Mucosa of descending colon (tissue), 3 donors: ENCODE measurements around the gene SYT14. TPM values are rescaled to one million over a fixed set of nuclear protein-coding genes. Genes with fewer than 3 reads are reported as not detected.

Experiments
- ATAC-seq: fragments of 200-7000 bp; cut with Tn5 transposase; one replicate; pipeline ENCODE4 v1.9.1; 2020; ENCODE audit warnings: mild to moderate bottlenecking, moderate library complexity
- DNase-seq, 3 donors: peaks; one replicate each; pipeline ENCODE4 v3.0.0-alpha.2; 2020
- H3K36me3 ChIP-seq: fragments of 200-600 bp; one replicate; pipeline ENCODE4 v1.8.0; 2021; ENCODE audit warnings: low read depth, mild to moderate bottlenecking
- H3K4me1 ChIP-seq: fragments of 200-600 bp; one replicate; pipeline ENCODE4 v1.8.0; 2021; ENCODE audit warnings: low read depth, mild to moderate bottlenecking
- H3K4me3 ChIP-seq: fragments of 200-600 bp; one replicate; pipeline ENCODE4 v1.8.0; 2021; ENCODE audit warnings: mild to moderate bottlenecking
- H3K9me3 ChIP-seq: fragments of 200-600 bp; one replicate; pipeline ENCODE4 v1.8.0; 2021; ENCODE audit warnings: mild to moderate bottlenecking
- intact Hi-C, 2 donors: fragments of 100-400 bp; cut with DNase I in 1 of 2; cut with micrococcal nuclease in 1 of 2; formaldehyde crosslinking; loops; one replicate each; pipeline versions ENCODE4 v1.11.0 to v1.11.1; 2022; cut with DNase I, micrococcal nuclease
- total RNA-seq, 3 donors: library from RNA; stranded (reverse); fragmentation: NEBNext Ultra II Directional in 2 of 3; extraction: Animal tissue kit (Norgen Biotek cat#: 25700) in 2 of 3; gene quantifications; one replicate each; pipeline versions ENCODE4 v1.2.1 to v1.2.4, GENCODE V29; 2021 to 2023
- TF ChIP-seq, protein P1 (sequence below): fragments of 200-600 bp; IDR thresholded peaks from one replicate; pipeline ENCODE4 v1.8.0; 2022; ENCODE audit warnings: antibody characterized with exemption, mild to moderate bottlenecking
- donor health status: DM: no; HTN: no; CAD: no; lungs with moderate emphysema.
- donor health status: DM: no; HTN: no; CAD: no.
- donor health status: DM: no; HTN: yes; CAD: no.

Gene SYT14
- total RNA-seq, 3 donors from 2014 or later: 0.41 TPM; not detected in 2

DNA sequence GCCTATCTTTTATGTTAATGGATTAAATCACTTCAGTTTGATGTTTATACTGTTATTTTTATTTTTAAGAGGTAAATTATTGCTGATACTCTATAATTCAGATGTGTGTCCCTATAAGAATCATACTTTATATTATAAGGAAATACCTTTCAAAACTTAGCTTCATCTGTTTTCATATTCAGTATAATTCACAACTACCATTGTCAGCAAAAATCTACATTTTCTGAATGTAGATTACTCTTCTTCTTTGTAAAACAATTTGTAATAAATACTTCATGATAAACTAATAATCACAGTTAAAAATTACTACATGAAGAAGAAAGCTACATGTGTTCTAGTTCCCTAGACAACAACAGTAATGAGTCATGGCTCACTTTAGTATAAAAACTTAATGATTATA, 179.2 kb downstream of the SYT14 start:
- no peaks in the 10 kb centered on the region for H3K9me3 ChIP-seq
- intact Hi-C loops: no loop called here
- H3K4me3 ChIP-seq: no peak overlapping the region
- TF ChIP-seq, protein P1, sequence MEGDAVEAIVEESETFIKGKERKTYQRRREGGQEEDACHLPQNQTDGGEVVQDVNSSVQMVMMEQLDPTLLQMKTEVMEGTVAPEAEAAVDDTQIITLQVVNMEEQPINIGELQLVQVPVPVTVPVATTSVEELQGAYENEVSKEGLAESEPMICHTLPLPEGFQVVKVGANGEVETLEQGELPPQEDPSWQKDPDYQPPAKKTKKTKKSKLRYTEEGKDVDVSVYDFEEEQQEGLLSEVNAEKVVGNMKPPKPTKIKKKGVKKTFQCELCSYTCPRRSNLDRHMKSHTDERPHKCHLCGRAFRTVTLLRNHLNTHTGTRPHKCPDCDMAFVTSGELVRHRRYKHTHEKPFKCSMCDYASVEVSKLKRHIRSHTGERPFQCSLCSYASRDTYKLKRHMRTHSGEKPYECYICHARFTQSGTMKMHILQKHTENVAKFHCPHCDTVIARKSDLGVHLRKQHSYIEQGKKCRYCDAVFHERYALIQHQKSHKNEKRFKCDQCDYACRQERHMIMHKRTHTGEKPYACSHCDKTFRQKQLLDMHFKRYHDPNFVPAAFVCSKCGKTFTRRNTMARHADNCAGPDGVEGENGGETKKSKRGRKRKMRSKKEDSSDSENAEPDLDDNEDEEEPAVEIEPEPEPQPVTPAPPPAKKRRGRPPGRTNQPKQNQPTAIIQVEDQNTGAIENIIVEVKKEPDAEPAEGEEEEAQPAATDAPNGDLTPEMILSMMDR: no peak
- no peaks in the 10 kb centered on the region for H3K4me1 ChIP-seq
- DNase-seq (no peak), ATAC-seq (no peak)
- no peaks in the 10 kb centered on the region for H3K36me3 ChIP-seq

DNA sequence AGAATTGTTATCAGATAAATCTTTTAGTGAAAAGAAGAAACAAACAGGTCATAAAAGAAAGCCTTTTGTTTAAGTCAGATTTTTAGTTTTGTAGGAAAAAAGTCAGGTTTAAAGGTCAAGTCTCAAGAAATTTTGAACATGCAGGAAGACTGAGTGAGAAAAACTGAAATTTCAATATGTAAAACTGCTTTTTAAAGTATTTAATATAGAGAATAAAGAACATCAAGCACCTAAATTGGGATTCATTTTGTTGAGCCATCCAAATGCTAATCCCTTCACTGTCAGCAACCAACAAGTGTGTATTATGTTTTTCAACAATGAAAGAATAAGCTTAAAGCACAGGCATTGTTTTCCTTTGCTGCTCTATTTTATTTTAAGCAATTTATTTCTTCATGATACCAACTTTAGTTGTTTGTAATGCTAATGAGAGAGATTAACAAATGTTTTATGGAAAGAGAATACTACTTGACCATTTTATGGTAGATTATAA, 179.7 kb downstream of the SYT14 start:
- no peak overlapping the region for H3K4me3 ChIP-seq

DNA sequence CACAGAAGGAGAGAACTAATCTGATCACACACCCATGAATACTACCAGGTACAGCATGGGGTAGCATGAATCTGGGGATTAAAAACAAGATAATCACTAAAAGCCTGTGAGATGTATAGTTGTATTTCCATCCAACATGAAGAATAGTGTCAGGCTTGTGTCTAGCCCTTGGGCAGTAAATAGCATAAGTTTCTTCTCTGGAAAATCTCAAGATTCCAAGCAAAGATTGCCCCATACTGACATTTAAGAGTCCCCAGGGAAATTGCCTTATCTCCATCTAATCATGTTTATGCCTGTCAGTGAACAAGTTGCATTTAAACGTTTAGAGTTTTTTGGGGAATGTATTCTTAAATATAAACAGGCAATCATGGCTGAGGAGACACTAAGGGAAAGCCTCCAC, 185.4 kb downstream of the SYT14 start:
- Histone ChIP-seq H3K4me1 (no peaks in the 10 kb centered on the region), H3K4me3 (no peak overlapping the region), H3K36me3 (no peaks in the 10 kb centered on the region), H3K9me3 (no peaks in the 10 kb centered on the region)
- intact Hi-C loops: no loop called here
- TF ChIP-seq, protein P1: no peak
- ATAC-seq (no peak), DNase-seq (no peak)

More for the DNA sequence above, 179.7 kb downstream of the SYT14 start:
- DNase-seq: no peak
- TF ChIP-seq, protein P1: no peak
- no peaks in the 10 kb centered on the region for H3K9me3 ChIP-seq
- intact Hi-C loops: no loop called here
- no peaks in the 10 kb centered on the region for H3K36me3 ChIP-seq
- H3K4me1 ChIP-seq: no peaks in the 10 kb centered on the region
- ATAC-seq: no peak

DNA sequence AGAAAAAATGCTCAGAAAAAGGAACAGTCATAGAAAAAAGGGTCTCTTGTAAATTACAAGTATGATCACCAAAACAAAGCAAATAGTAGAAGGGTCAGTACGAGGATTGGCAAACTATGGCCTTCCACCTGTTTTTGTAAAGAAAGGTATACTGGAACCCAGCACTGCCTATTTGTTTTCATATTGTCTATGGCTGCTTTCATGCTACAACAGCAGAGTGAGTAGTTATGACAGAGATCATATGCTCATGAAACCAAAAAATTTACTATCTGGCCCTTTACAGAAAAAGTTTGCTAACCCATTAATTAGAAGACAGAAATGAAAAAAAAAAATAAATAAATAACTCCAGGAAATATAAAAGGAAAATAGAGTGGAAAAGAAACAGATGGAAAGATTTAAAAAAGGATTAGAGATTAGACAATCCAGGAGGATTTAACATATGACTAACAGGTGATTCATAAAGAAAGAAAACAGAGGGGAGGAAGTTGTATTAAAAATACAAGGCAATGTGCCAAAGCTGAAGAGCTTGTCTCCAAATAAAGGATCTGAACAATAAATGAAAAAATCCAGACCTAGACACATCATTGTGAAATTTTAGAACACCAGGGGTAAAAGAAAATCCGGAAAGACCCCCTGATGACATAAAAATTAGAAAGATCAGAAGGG, 186.0 kb downstream of the SYT14 start:
- Histone ChIP-seq H3K9me3 (no peaks in the 10 kb centered on the region), H3K36me3 (no peaks in the 10 kb centered on the region), H3K4me1 (no peaks in the 10 kb centered on the region), H3K4me3 (no peak overlapping the region)
- TF ChIP-seq, protein P1: no peak
- ATAC-seq: no peak
- intact Hi-C loops: no loop called here
- no peak for DNase-seq

DNA sequence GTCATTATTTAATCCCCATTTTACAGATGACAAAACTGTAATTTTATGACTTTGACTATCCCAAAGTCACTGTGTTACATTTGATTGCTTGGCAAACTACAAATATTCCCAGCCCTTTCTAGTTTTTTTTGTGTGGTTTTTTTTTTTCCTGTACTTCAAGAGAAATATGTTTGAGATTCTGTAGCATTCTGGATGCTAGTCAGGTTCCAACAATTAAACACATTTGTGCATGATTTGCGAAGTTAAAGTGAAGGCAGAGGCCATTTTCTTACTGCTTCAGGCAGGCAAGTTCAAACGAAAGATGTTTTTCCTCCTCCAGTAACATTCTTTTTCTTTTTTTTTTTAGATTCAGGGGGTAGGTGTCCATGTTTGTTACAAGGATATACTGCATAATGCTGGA, 186.7 kb downstream of the SYT14 start:
- intact Hi-C loops: no loop called here
- ATAC-seq: no peak
- no peaks in the 10 kb centered on the region for H3K4me1 ChIP-seq

More for the DNA sequence above, 186.7 kb downstream of the SYT14 start:
- DNase-seq: no peak
- no peaks in the 10 kb centered on the region for H3K9me3 ChIP-seq
- H3K4me3 ChIP-seq: no peak overlapping the region
- no peaks in the 10 kb centered on the region for H3K36me3 ChIP-seq
- TF ChIP-seq, protein P1: no peak
